ENCODE data around the gene DEPP1. TPM values are rescaled to one million over a fixed set of nuclear protein-coding genes. Genes with fewer than 3 reads are reported as not detected.
A peak's percentile ranks its signal among the peaks of the same experiment; 100 is the strongest.

DEPP1 gene
- total and polyA plus RNA-seq, 2 donors (not counting 1 experiment from before 2014, with no cell fraction given), result not detected

- no peak overlapping the region for H2AFZ ChIP-seq (ENCODE audit: insufficient read depth, low read depth, low read length, poor library complexity, severe bottlenecking)
- H3K4me3 Mint-ChIP-seq, result no peak overlapping the region
- no peak overlapping the region for H3K9ac ChIP-seq (ENCODE audit: low read length)
- H3K27me3 Mint-ChIP-seq, result no peaks in the 10 kb centered on the region
- TF ChIP-seq CTCF (IDR thresholded peaks at IDR 0.05) (no peak), EZH2 (IDR thresholded peaks at IDR 0.05; ENCODE audit: borderline replicate concordance, insufficient read depth, low read depth, low read length, poor library complexity, severe bottlenecking) (no peak)
- H3K27ac ChIP-seq (ENCODE audit: low read length in 2 of 2), result no peak overlapping the region
- H3K4me3 ChIP-seq (ENCODE audit: control extremely low read depth in 1 of 5, extremely low read depth in 1 of 5, insufficient read depth in 1 of 5, low read depth in 2 of 5, low read length in 4 of 5), result no peak overlapping the region
- peaks cover 4 to 10% (median 10%) of the 10 kb centered on the region in 3 donors for H3K9me3 ChIP-seq (ENCODE audit: control extremely low read depth in 1 of 3, control insufficient read depth in 2 of 3, insufficient read depth in 1 of 3, low read length in 2 of 3)
- ATAC-seq (ENCODE audit: low read depth) (no peak), DNase-seq (peak; percentile 1)
- peaks cover 26% of the 10 kb centered on the region for H3K4me1 Mint-ChIP-seq
- no peaks in the 10 kb centered on the region for H3K27me3 ChIP-seq (replicated peaks in 1 of 4; ENCODE audit: control extremely low read depth in 1 of 4, control insufficient read depth in 3 of 4, insufficient read depth in 4 of 4, low read length in 3 of 4)
- ChIA-PET POLR2A (interaction anchor here (1.1 kb wide), 1 partner anchor 40 kb away, joined by 3 read pairs; no protein-coding TSS in a partner anchor), CTCF (interaction anchor here (0.9 to 1.3 kb wide), 2 partner anchors 40 to 71 kb away, joined by 3 to 7 read pairs; no protein-coding TSS in a partner anchor)
- H4K20me1 ChIP-seq (ENCODE audit: control insufficient read depth, insufficient read depth, low read length, poor library complexity, severe bottlenecking), result peaks cover 5% of the 10 kb centered on the region
- WGBS (ENCODE audit: insufficient coverage), result 80% methylated on average over 5 of the region's 10 CpGs
- peaks cover 13 to 16% of the 10 kb centered on the region in 2 donors for H3K4me1 ChIP-seq (ENCODE audit: control insufficient read depth in 2 of 2, insufficient read depth in 2 of 2, low read length in 2 of 2)
- H3K4me2 ChIP-seq (replicated peaks; ENCODE audit: low read depth, low read length, poor library complexity, severe bottlenecking), result no peak overlapping the region
- no peaks in the 10 kb centered on the region for H3K9me3 Mint-ChIP-seq (ENCODE audit: insufficient read depth)
- H3K36me3 ChIP-seq (replicated peaks in 1 of 2; ENCODE audit: control extremely low read depth in 1 of 2, control insufficient read depth in 1 of 2, extremely low read depth in 1 of 2, insufficient read depth in 2 of 2, low read length in 1 of 2), result peaks cover 8 to 19% of the 10 kb centered on the region in 2 experiments
- intact Hi-C loops (cut with micrococcal nuclease), result loop anchor here (5.0 to 10.0 kb wide), 3 partner anchors 371 to 1359 kb away; partner anchors contain the start of genes ALOX5, TIMM23 and ZNF32
- peaks cover 17% of the 10 kb centered on the region for H3K79me2 ChIP-seq (ENCODE audit: control insufficient read depth, insufficient read depth, low read length)
- H3K27ac Mint-ChIP-seq, result no peak overlapping the region
These were observed 24.9 kb upstream of the DEPP1 start for GRCh38 chr10:45003432-45004000.
